Femur (tissue), 1 donor: ENCODE results near the gene NTRK2.
"Not testable (repeated sequence)": the region's sequence is repeated elsewhere in the genome, so short reads cannot be mapped to it uniquely, and the experiment has no call there.

Source experiments
- DNase-seq: peaks from one replicate; pipeline ENCODE4 v3.0.0-alpha.2; 2017

The NTRK2 gene

DNA sequence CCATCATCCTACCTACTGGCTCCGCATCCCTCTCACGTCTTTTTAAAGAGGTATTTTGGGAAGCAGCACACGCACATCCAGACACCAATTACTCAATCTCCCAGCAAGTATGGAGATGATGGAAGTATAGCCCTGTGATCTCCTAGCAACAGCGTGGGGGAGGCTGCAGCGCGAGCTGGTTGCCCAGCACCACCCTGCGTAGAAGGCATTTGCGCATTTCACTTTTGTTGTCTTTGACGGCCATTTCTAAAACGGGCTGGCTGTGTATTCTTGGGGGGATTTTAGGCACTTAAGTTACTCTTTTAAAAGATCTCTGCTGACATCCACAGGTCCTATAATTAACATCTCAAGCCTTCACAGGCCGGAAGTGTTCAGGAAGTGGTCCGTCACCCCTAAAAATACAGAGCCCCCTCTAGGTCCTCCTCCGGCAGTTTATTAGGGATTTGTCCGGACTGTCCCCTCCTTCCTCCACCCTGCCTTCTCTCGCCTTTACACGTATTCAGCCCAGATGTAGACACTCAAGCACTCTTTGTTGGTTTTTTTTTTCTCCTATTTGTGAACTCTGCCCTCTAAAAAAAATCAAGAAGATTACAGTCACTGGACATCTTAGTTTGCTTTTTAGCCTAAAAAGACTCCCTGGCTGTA is 371.4 kb downstream of the NTRK2 start:
- no peak for DNase-seq

DNA sequence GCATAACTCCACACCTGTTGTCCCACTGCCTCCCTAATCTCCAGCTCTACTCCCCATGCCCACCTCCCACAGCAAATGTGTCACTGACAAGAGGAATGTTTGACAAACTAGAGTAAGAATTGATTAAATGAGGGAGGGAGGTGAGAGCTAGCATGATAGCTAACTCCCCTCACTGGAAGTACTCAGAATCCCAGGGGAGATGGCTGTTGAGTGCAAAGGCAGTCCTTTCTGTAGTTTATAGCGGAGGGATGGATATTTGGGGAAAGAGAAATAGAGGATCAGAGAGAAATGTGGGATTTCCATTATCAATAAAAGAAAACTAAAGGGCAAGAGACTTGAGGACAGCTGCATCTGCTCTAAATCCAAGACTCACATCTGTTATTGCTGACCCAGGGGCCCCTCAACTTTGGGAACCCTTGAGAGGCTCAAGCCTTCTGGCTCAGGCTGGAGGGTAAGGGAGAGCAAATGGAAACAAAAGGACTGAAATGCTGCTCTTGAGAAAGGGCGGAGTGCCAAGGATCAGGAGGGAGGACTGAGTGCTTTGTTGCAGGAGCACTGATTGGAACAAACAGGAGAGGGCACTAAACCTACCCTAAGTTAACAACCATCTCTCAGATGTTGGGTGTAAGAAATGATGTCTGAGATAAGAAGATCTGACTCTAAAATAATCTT is 372.1 kb downstream of the NTRK2 start:
- no peak for DNase-seq

DNA sequence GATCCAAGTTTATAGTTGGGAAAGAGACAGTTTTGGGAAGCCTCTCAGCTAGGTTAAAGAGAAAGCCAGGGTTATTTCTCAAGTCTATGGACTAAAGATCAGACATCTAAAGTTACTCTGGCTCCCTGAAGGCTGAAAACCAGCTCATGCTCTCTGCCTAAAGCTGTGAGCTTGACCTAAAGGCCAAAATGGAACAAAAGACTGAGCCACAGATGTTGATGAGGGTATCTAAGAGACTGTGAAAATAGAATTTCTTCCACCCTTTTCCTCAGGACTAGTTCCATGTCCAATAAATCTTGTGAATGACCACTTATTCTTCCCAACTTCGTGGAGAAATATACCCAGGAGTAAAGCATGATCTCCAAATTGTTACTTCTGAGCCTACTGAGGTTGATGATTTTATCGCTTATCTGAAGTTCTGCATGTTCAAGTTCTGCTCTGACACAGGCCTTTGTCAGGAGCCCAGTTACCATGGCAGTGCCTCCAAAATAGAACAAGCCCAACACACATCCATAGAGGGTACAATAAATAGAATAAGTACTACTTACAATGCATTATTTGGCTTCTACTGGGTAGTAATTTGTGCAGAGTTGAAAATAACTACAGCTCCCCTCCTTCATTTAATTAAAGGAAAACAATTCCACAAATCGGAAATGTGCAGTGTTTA is 373.6 kb downstream of the NTRK2 start:
- DNase-seq: no peak

DNA sequence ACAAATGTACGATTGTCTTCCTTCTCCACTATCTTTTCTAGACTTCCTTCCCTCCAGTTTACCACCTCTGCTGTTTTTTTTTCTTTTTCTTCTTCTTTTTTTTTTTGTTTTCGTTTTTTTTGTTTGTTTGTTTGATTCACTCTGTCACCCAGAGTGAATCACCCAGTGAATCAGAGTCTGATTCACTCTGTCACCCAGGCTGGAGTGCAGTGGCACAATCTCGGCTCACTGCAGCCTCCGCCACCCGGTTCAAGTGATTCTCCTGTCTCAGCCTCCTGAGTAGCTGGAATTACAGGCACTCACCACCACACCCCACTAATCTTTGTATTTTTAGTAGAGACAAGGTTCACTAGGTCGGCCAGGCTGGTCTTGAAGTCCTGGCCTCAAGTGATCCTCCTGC is 375.7 kb downstream of the NTRK2 start:
- DNase-seq: no peak

DNA sequence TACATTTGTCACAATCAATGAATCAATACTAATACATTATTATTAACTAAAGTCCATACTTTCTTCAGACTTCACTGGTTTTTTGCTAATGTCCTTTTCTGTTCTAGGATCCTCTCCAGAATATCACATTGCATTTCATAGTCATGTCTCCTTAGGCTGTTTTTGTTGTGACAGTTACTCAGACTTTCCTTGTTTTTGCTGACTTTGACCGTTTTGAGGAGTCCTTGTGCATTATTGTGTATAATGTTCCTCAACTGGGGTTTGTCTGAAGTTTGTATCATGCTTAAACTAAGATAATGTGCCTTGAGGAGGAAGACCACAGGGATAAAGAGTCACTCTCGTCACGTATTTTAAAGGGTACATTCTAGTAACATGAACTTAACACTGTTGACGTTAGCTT is 376.9 kb downstream of the NTRK2 start:
- DNase-seq: no peak

DNA sequence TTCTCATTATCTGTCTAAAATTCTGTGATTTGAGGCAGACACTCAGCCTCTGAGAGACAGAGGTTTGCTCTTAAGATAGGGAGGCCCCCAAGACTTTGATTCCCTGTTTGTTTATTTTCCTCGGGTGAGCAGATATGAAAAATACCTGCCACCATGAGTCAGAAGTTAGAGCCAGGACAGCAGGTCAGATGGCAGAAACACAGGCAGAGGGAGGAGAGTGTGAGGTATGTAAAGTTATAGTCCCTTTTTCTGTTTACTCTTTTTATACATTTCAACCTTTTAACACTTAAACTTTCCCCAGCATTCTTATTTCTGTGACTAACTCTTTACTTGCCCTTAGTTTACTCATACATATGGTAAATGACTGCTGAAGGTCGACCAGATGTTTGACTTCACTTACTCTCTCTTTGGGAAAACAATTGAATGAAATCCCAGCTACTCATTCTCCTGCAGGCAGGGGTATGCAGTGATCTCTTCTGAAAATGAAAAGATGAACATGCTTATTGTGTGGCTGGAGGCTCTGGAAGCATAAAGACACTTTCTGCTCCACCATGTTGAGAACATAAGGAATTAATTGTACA is 383.8 kb downstream of the NTRK2 start:
- DNase-seq: no peak

DNA sequence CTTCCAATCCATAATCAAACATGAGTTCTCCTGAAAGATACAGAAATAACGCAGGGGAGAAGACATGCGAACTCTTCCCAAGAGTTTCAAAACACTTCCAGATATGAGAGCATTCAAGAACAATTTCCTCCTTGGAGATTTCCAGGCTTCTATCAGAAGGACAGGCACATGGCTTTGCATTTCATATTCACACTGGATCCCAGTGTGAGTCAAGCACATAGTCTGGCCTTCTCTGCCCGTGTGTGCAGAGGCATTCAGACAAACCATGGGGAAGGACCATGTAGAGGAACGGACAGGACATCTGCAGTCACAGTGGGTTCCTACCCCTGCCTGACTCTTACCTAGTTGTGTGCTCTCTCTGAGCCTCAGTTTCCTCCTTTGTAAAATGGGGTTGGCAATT is 384.5 kb downstream of the NTRK2 start:
- DNase-seq: no peak

DNA sequence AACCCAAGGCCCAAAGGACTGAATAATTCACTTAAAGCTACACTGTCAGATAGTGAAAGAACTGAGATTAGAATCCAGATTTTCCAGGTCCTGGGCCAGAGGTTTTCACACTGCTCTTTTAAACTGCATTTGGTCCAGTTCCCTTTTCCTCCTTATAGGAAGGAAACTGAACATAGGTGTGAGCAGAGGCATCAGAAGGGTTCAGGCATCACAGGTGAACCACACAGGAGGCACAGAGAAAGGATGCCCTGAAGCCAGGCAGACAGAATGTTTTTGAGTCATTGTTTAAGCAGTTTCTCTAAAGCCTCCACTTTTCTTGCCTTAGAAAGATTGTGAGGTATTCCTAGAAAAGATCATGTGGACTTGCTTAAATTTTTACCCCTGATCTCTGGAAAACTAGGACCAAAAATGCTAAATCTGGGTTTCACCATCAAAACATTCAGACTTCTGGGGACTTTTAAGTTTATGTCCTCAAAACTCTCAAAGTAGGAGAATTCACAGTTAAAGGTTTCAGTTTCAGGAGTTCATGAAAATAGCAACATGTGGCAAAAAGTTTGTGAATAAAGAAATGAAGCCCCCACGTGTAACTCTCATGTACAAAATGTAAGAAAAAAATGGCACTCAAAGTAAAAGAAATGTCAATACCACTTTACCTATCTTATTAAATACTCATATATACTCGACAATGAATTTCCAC is 386.1 kb downstream of the NTRK2 start:
- DNase-seq: no peak

DNA sequence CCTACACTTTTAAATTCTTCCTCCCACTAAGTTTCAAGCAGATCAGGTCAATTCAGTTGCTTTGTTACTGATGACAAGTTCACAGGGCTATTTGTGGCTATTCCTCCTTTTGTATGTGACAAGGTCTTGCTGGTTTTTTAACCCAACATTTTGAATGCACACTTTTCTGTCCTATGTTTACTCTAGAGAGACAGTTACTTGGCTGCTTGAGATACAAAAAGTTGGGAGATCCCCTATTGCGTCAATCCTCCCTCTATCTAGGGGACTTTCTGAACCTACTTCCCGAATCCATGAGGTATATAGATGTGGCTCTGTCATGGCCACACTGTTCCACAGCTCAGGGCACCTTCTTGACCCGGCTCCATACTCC is 386.7 kb downstream of the NTRK2 start:
- no peak for DNase-seq

DNA sequence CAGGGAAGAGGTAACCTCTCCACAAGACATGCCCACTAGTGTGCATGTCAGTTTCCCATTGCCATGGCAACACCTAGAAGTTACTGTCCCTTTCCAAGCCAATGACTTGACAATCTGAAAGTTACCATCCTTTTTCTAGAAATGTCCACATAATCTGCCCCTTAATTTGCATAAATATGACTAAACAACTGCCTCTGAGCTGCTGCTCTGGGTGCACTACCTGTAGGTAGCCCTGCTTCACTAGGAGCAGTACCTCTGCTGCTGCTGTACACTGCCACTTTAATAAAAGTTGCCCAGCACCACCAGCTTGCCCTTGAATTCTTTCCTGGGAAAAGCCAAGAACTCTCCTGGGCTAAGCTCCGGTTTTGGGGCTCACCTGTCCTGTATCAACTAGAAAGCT is 392.4 kb downstream of the NTRK2 start:
- DNase-seq: no peak

DNA sequence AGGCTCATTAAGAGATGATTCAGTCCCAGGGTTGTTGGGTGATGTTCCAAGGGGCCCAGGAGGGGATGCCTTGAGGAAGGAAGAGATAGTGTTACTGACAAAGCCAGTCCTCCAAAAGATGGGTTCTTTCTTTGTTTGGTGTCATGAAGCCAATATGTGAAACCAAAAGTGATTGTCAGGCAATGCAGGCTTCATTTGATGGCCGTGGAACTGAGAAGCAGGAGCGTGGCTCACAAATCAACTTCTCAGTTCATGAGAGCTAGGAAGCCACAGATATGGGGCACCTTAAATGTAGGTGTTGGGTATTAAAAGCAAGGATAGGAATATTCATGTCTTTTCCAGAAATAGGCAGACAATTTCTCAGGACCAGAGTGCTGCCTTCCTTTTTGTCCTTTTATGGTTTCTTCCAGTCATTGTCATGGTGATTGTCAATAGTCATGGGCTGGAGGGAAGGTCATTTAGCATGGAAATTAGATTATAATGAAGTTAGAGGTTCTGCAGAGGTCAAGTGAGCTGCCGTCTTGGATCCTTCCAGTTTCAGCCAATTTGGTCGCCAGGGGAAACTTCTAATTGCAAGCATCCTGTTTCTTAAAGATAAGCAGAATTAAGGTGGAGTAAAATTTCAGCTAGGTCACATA is 393.0 kb downstream of the NTRK2 start:
- no peak for DNase-seq

DNA sequence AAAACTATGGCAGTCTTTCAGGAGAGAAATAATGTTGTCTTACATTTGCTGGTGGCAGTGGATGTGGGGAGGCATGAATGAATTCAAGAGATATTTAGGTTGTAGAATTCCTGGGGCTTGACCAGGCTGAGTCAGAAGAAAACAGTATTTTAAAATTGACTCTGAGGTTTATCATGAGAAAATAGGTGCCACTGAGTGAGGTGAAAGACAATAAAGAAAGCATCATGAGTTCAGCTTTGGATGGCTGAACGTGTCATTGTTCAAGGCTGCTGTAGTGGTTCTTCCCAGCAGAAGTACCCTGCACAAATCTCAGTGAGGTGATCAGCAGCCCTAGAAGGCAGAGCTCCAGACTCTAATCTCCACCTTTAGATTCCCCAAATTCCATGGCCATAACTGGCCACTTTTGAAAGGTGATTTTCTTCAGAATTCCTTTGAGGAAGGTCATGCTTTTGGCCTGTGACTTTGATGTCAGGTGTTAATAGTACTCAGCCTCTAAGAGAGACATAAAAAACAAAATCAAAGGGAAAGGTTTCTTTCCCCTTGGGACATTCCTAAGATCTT is 395.4 kb downstream of the NTRK2 start:
- no peak for DNase-seq

DNA sequence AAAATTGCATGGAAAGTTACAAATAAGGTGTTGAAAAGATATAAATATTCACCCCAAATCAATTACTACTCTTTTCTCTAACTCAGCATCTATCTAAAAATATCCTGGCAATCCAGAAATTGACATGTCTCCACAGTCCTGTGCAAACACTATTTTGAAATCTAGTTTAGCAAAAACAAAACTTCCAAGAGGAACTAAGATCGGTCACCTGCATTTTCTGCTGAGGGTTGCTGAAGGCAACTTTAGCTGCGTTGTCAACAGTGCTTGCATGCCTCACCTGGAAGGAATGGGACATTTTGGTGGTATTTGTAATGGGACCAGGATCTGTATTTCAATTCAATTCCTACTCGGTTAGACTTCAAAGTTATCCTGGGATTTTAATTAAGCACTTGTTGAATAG is 398.3 kb downstream of the NTRK2 start:
- no peak for DNase-seq

DNA sequence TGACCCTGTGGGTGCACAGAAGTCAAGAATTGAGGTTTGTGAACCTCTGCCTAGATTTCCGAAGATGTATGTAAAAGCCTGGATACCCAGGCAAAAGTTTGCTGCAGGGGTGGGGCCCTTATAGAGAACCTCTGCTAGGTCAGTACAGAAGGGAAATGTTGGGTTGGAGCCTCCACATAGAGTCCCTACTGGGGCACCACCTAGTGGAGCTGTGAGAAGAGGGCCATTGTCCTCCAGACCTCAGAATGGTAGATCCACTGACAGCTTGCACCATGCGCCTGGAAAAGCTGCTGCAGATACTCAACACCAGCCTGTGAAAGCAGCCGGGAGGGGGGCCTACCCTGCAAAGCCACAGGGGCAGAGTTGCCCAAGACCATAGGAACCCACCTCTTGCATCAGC is 399.9 kb downstream of the NTRK2 start:
- not testable (repeated sequence) for DNase-seq
